ENCODE data around the gene KANSL3. TPM values are rescaled to one million over a fixed set of nuclear protein-coding genes. Genes with fewer than 3 reads are reported as not detected.

Gene KANSL3
- total RNA-seq, 1 donor: 50.2 TPM

DNA sequence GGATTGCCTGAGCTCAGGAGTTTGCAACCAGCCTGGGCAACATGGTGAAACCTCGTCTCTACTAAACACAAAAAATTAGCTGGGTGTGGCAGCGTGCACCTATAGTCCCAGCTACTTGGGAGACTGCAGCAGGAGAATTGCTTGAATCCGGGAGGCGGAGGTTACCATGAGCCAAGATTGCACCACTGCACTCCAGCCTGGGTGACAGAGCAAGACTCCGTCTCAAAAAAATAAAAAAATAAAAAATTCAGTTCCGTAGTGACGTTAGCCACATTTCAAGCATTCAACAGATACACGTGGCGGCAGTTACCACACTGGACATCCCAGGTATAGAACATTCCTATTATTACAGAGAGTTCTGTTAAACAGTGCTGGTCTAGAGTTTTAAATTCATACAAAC lies 4.5 kb downstream of the KANSL3 start:
- Histone ChIP-seq H3K4me1 (ENCODE audit: insufficient read depth, low read length) (peaks cover 20% of the 10 kb centered on the region), H3K27me3 (ENCODE audit: insufficient read depth, low read length) (no peaks in the 10 kb centered on the region), H3K4me3 (ENCODE audit: low read length) (no peak overlapping the region), H3K9me3 (ENCODE audit: low read depth, low read length) (no peaks in the 10 kb centered on the region)

DNA sequence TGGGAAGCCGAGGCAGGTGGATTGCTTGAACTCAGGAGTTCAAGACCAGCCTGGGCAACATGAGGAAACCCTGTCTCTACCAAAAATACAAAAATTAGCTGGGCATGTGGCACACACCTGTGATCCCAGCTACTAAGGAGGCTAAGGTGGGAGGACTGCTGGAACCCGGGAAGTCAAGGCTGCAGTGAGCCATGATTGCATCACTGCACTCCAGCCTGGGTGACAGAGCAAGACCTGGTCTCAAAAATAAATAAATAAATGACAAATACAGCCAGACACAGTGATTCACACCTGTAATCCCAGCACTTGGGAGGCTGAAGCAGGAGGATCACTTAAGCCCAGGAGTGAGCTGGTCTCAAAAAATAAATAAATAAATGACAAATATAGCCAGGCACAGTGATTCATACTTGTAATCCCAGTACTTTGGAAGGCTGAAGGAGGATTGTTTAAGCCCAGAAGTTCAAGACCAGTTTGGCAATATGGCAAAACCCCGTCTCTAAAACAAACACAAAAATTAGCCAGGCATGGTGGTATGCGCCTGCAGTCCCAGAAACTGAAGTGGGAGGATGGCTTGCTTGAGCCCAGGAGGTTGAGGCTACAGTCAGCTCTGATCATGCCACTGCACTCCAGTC lies 6.2 kb downstream of the KANSL3 start:
- Histone ChIP-seq H3K4me3 (ENCODE audit: low read length) (no peak overlapping the region), H3K9me3 (ENCODE audit: low read depth, low read length) (no peaks in the 10 kb centered on the region), H3K27me3 (ENCODE audit: insufficient read depth, low read length) (no peaks in the 10 kb centered on the region), H3K4me1 (ENCODE audit: insufficient read depth, low read length) (peaks cover 11% of the 10 kb centered on the region)

DNA sequence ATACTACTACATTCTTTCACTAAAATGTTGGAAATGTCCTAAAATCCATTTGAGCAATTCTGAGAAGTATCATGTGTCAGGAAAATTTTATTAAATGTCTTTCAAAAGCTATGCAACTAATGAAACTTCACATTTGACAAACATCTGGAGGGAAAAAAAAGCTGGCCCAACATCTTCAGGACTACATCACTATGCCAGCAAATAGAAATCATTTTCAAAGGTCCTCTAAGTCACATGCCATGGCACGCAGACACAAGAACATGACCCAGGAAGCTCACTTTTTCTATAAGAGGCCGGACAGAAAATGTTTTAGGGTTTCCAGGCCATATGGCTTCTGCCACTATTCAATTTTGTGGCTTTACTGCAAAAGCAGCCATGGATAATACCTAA lies 11.6 kb downstream of the KANSL3 start:
- Histone ChIP-seq H3K9me3 (ENCODE audit: low read depth, low read length) (no peaks in the 10 kb centered on the region), H3K4me1 (ENCODE audit: insufficient read depth, low read length) (peaks cover 18% of the 10 kb centered on the region), H3K4me3 (ENCODE audit: low read length) (no peak overlapping the region), H3K27me3 (ENCODE audit: insufficient read depth, low read length) (no peaks in the 10 kb centered on the region)

DNA sequence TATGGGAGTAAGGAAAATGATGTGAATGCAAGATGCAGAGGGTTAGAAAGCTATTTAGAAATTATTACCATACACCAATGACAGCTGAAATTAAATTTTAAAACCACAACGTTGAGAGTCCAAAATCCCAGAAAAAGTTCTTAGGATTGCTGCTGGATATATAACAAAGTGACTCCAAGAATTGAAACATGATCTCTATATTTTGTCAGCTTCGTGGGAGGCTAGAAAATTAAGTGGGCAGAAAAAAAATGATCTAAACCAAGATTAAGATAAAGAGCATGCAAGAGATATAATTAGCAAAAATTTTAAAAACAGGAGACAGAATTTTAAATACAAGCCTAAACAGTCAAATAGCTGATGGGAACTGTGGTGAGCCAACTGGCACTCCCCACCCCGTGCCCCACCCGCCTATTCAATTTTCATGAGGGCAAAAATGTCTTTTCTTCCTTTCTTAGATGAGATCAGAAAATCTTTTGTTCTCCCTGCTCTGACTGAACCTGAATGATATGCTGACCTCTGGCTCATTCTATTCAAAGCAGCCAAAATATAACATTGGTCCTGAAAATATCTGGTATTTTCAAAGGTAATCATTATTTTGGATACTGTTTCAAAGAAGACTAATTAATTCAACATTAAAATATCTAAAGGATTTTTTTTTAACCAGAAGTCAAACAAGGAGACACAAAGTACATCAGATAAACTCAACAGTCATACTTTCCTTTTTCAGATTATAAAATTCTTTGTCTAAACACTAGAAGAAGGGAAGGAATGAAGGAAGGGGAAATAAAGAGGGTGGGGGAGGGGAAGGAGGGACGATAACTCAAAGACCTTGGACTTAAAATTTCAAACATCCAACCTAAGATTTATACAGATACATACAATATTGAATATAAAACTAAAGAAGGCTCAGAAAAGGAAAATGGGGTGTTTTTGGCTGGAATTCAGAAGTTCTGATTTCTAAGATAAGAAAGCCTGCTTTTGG lies 12.2 kb downstream of the KANSL3 start:
- no peak overlapping the region for H3K4me3 ChIP-seq (ENCODE audit: low read length)
- H3K27me3 ChIP-seq (ENCODE audit: insufficient read depth, low read length): no peaks in the 10 kb centered on the region
- H3K4me1 ChIP-seq (ENCODE audit: insufficient read depth, low read length): peaks cover 18% of the 10 kb centered on the region
- no peaks in the 10 kb centered on the region for H3K9me3 ChIP-seq (ENCODE audit: low read depth, low read length)

DNA sequence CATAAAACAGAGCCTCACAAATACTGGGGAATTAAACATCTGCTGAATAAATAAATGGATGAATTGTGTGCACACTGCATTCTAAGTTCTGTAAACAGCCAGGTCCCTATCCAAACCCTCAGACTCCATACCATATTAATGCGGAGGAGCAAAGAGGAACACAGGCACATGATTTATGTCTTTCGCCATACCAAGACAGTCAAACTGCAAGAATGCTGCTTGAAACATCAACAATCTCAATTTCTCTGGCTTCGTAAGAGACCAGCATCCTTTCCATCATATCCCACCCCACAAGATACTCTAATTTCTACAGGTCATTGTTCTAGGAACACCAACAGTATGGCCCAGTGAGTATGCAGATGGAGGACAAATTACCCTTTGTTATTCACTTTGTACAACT lies 15.0 kb downstream of the KANSL3 start:
- H3K4me3 ChIP-seq (ENCODE audit: low read length): no peak overlapping the region
- H3K9me3 ChIP-seq (ENCODE audit: low read depth, low read length): no peaks in the 10 kb centered on the region
- peaks cover 31% of the 10 kb centered on the region for H3K4me1 ChIP-seq (ENCODE audit: insufficient read depth, low read length)
- no peaks in the 10 kb centered on the region for H3K27me3 ChIP-seq (ENCODE audit: insufficient read depth, low read length)

DNA sequence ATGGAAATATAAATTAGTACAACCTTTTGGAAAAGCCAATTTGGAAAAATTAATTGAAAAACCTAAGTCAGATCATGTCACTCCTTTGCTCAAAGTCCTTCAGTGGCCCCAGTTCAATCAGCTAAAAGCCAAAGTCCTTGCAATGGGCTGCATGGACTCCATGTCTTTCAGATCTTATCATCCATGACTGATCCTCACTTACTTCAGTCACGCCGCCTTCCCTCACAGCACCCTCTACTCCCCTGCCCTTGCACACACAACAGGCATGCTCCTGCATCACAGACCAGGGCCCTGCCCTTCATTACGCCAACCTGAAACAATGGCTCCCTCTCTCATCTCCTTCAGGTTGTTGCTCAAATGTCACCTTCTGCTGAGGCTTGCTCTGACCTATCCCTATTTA lies 15.6 kb downstream of the KANSL3 start:
- H3K4me1 ChIP-seq (ENCODE audit: insufficient read depth, low read length): peaks cover 37% of the 10 kb centered on the region
- H3K27me3 ChIP-seq (ENCODE audit: insufficient read depth, low read length): no peaks in the 10 kb centered on the region
- H3K4me3 ChIP-seq (ENCODE audit: low read length): no peak overlapping the region
- H3K9me3 ChIP-seq (ENCODE audit: low read depth, low read length): no peaks in the 10 kb centered on the region

DNA sequence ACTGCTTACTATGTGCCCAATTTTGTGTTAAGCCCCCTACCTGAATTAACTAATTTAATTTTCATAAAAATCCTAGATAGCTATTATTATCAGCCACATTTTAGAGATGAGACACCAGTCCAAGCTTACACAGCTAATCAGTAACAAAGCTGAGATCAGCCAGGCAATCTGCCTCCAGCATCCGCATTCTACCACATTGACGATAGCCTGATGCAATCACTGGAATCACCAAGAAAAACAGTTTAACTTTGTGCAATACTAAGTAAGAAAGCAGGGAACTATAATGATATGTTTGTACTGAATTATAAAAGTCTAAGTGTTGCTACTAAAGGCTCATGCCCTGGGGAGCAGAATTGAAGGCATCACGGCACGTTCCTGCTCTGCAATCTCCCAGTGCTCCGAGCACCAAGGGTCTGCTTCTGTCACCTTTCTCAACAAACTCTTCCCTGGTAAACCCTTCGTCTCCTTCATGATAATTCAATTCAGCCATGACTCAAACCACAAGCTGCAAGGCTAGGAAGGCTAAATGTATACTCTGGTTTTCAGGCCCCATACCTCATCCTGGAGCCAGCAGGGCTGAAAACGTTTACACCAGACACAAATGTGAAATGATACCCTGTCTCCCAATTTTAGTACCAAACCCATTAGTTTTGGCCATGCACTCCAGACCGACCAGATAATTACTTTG lies 19.4 kb downstream of the KANSL3 start:
- Histone ChIP-seq H3K27me3 (ENCODE audit: insufficient read depth, low read length) (no peaks in the 10 kb centered on the region), H3K4me1 (ENCODE audit: insufficient read depth, low read length) (peaks cover 44% of the 10 kb centered on the region), H3K9me3 (ENCODE audit: low read depth, low read length) (no peaks in the 10 kb centered on the region), H3K4me3 (ENCODE audit: low read length) (no peak overlapping the region)

DNA sequence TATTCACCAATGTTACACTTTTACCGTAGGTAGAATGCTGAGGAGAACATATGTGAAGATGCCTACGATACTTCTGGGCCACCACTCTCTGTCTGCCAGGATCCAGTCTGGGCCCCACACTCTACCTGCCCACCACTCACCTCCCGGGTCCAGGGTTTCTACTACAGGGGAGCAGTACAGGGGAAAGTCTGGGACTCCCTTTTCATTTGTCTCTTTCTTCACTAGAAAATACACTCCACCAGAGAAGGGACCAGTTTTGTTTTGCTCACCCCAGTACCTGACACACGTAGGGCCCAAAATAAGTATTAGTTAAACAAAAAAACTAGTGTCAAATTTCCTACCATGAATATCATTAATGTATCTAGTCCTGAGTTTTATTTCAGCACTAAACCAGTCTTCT lies 21.1 kb downstream of the KANSL3 start:
- Histone ChIP-seq H3K27me3 (ENCODE audit: insufficient read depth, low read length) (no peaks in the 10 kb centered on the region), H3K4me1 (ENCODE audit: insufficient read depth, low read length) (peaks cover 30% of the 10 kb centered on the region), H3K4me3 (ENCODE audit: low read length) (no peak overlapping the region), H3K9me3 (ENCODE audit: low read depth, low read length) (no peaks in the 10 kb centered on the region)

DNA sequence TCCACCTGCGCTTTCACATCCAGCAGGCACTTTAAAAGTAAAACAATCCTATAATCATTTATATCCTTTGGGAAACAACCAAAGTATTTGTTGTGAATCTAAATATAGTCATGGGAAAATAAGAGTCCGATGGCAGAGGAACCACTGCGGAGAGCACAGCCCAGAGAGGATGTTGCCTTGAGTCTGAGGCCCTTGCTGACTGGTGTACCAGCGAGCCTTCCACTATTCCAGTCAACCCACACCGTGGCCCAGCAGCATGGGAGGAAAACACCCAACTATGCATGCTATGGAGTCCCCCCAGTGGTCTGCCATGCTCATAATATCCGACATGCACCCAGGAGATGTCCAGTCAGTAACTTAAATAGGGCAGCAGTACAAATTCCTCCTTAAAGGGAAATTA lies 21.6 kb downstream of the KANSL3 start:
- Histone ChIP-seq H3K27me3 (ENCODE audit: insufficient read depth, low read length) (no peaks in the 10 kb centered on the region), H3K9me3 (ENCODE audit: low read depth, low read length) (no peaks in the 10 kb centered on the region), H3K4me3 (ENCODE audit: low read length) (no peak overlapping the region), H3K4me1 (ENCODE audit: insufficient read depth, low read length) (peaks cover 30% of the 10 kb centered on the region)

DNA sequence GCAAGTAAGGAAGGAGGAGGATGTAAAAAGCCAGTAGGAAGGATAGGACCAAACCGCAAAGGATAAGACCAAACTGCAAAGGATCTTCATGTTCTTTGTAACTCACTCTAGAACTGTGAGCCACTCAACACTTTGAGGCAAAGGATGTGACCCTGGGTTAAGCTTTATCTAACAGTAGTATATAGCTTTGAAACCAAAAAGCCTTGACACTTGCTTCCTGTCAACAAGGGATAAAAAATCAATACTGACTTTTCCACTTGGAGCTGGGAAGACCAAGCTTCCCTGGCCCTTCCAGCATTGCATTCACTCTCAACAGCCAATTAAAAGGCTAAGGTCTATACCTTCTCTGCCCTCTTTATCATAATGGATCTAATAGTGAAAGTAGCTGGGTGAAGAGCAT lies 22.0 kb downstream of the KANSL3 start:
- no peaks in the 10 kb centered on the region for H3K9me3 ChIP-seq (ENCODE audit: low read depth, low read length)
- H3K27me3 ChIP-seq (ENCODE audit: insufficient read depth, low read length): no peaks in the 10 kb centered on the region
- H3K4me1 ChIP-seq (ENCODE audit: insufficient read depth, low read length): peaks cover 30% of the 10 kb centered on the region
- no peak overlapping the region for H3K4me3 ChIP-seq (ENCODE audit: low read length)

DNA sequence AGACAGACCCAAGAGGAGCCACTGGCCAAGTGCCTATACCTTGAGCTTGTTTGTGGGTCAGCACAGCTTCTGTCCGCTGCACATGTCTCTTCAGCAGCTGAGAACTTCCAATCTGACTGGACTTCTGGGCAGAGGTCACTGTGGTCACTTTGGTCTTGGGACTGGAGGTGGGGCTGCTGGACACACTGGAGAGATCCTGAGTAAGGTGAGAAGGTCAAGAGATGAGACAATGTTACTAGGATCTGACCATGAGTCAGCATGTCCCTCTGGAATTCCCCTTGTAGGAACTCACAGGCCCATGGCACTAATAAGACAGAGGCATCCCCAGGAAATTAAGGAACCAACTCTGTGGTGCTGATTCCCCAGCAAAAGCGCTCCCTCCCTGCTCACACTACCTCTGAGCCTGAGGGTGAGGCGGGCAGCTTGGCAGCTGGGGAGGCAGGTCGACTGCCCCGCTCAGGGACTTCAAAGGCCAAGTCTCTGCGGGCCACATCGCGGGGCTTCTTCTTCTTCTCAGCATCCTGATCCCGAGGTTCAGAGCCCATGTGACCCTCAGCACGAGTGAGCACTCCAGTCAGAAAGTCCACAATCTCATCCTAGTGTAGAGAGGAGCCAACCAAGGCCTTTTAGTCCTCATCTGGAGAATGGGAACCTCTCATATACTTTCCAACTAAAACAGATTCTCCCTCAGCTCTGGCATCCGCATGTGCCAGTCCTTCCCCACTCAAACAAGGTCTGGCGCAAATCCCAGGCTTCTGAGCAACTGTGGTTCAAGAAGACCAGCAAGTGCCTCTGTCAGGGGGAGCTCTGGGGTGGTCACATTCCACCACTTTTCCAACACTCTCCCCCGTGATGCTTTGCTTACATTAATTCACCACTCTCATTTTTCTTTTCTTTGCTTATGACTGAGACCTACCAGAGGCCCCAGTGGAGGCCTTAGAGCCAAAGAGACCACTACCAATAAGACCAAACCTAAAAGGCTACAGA lies 29.4 kb downstream of the KANSL3 start:
- H3K9me3 ChIP-seq (ENCODE audit: low read depth, low read length): no peaks in the 10 kb centered on the region

DNA sequence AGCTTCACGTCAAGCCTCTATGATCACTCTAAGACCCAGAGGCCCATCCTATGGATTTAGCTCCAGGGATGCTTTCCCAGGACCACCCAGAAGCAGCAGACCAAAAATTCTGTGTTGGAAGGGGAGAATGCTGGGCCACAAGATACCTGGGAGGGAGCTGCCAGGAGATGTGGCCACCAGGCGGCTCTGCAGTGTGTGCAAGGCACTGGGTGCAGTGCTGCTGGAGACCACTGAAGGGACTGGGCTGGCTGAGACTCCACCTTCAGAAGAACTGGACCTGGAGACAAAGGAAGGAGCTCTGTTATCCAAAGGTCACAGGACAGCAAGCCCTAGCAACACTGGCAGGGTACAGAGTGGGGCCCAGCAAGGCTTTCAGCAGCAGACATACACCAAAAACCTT lies 34.0 kb downstream of the KANSL3 start:
- Histone ChIP-seq H3K4me3 (ENCODE audit: low read length) (no peak overlapping the region), H3K27me3 (ENCODE audit: insufficient read depth, low read length) (no peaks in the 10 kb centered on the region), H3K9me3 (ENCODE audit: low read depth, low read length) (no peaks in the 10 kb centered on the region)

More for the DNA sequence above, 29.4 kb downstream of the KANSL3 start:
- Histone ChIP-seq H3K4me3 (ENCODE audit: low read length) (no peak overlapping the region), H3K27me3 (ENCODE audit: insufficient read depth, low read length) (no peaks in the 10 kb centered on the region), H3K4me1 (ENCODE audit: insufficient read depth, low read length) (no peaks in the 10 kb centered on the region)

DNA sequence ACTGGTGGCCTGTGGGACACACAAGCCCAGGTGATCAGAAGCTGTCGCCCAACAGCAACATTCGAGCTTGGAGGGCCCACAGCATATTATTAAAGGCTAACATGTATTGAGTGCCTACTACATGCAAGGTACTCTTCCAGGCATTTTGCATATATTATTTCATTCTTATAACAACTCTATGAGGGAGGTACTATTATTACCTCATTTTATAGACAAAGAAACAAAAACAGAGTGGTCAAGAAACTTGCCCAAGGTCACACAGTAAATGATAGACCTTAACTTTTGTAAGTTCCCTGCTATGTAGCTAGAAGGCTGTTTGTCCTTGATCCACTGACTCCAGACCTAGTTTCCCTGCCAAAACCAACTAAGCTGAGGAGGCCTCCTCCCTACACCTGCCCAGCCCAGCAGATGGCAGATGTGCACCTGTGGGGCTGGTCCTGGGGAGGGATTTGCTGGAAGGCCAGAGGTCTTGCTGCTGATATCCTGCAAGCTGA lies 35.7 kb downstream of the KANSL3 start:
- Histone ChIP-seq H3K4me1 (ENCODE audit: insufficient read depth, low read length) (no peaks in the 10 kb centered on the region), H3K4me3 (ENCODE audit: low read length) (no peak overlapping the region), H3K27me3 (ENCODE audit: insufficient read depth, low read length) (no peaks in the 10 kb centered on the region), H3K9me3 (ENCODE audit: low read depth, low read length) (no peaks in the 10 kb centered on the region)

More for the DNA sequence above, 34.0 kb downstream of the KANSL3 start:
- H3K4me1 ChIP-seq (ENCODE audit: insufficient read depth, low read length): no peaks in the 10 kb centered on the region
